Cardiac muscle cell (in vitro differentiated cells and primary cell): ENCODE measurements around the gene COX5A. TPM values are rescaled to one million over a fixed set of nuclear protein-coding genes. Genes with fewer than 3 reads are reported as not detected.

ENCODE experiments used
- DNase-seq, 2 donors: peaks; one replicate each; pipeline versions ENCODE4 v3.0.0 to v3.0.0-alpha.2; 2010 to 2017; ENCODE audit warnings: low read depth in 1 of 2, low spot score in 1 of 2
- H3K27ac ChIP-seq: fragments of 200-600 bp; sonication (generic); 2 replicates; pipeline ENCODE4 v1.5.1; 2016
- H3K27me3 ChIP-seq: fragments of 200-600 bp; sonication (generic); 2 replicates; pipeline ENCODE4 v1.6.0; 2016; ENCODE audit warnings: control low read depth
- H3K36me3 ChIP-seq: fragments of 200-600 bp; sonication (generic); 2 replicates; pipeline ENCODE4 v1.5.1; 2016; ENCODE audit warnings: control low read depth
- H3K4me1 ChIP-seq: fragments of 200-600 bp; sonication (generic); 2 replicates; pipeline ENCODE4 v1.8.1; 2017; ENCODE audit warnings: low read depth, mild to moderate bottlenecking, mixed run types
- H3K4me3 ChIP-seq: fragments of 200-600 bp; sonication (generic); 2 replicates; pipeline ENCODE4 v1.5.1; 2016; ENCODE audit warnings: mild to moderate bottlenecking
- H3K9me3 ChIP-seq: fragments of 200-600 bp; sonication (generic); 2 replicates; pipeline ENCODE4 v1.5.1; 2017; ENCODE audit warnings: low read depth, mild to moderate bottlenecking, control low read depth
- polyA plus RNA-seq: library from polyadenylated mRNA; unstranded; fragments of >200 nt; fragmentation: Nextera tagmentation; extraction: Ambion mirVana; gene quantifications from 2 replicates; pipeline ENCODE4 v1.2.1, GENCODE V29; 2016
- total RNA-seq: library from RNA; depleted of rRNA; stranded (reverse); fragments of >200 nt; gene quantifications from 2 replicates; pipeline ENCODE4 v1.2.3, GENCODE V29; 2016
- TF ChIP-seq, protein P1 (sequence below): IDR thresholded peaks from 2 replicates; pipeline ENCODE4 v1.5.1; 2012; ENCODE audit warnings: low read depth, mild to moderate bottlenecking, low read length

The COX5A gene
- total and polyA plus RNA-seq, 2 experiments from 2014 or later: 285 to 1,489 TPM

DNA sequence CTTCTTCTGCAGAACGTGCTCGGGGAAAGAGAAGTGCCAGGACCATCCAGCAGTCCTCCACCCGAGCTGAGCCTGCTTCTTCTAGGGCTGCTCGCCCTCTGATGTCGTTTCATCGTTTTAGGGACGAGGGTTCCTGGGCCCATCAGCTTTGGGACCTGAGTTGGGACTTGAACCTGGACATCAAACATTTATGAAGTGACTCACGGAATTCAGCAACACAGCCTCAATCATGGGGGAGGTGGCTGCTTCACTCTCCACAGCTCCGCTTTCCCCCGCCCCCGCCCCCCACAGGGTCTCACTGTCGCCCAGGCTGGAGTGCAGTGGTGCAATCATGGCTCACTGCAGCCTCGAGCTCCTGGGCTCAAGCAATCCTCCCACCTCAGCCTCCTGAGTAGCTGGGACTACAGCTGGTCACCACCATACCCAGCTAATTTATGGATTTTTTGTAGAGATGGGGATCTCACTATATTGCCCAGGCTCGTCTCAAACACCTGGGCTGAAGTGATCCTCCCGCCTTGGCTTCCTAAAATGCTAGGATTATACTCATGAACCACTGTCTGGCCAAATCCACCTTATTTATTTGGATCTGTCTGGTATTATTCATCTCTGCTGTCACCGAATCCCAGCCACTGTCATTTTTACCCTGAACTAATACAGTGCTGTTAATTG is 64.0 kb downstream of the COX5A start:
- no peaks in the 10 kb centered on the region for H3K27me3 ChIP-seq
- TF ChIP-seq, protein P1, sequence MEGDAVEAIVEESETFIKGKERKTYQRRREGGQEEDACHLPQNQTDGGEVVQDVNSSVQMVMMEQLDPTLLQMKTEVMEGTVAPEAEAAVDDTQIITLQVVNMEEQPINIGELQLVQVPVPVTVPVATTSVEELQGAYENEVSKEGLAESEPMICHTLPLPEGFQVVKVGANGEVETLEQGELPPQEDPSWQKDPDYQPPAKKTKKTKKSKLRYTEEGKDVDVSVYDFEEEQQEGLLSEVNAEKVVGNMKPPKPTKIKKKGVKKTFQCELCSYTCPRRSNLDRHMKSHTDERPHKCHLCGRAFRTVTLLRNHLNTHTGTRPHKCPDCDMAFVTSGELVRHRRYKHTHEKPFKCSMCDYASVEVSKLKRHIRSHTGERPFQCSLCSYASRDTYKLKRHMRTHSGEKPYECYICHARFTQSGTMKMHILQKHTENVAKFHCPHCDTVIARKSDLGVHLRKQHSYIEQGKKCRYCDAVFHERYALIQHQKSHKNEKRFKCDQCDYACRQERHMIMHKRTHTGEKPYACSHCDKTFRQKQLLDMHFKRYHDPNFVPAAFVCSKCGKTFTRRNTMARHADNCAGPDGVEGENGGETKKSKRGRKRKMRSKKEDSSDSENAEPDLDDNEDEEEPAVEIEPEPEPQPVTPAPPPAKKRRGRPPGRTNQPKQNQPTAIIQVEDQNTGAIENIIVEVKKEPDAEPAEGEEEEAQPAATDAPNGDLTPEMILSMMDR: no peak
- H3K27ac ChIP-seq: peak overlapping the region; percentile 87
- peak overlapping the region; percentile 43 for H3K4me3 ChIP-seq
- H3K36me3 ChIP-seq: no peaks in the 10 kb centered on the region
- no peaks in the 10 kb centered on the region for H3K9me3 ChIP-seq
- DNase-seq: peak in 1 of 2 donors; percentile 16
- H3K4me1 ChIP-seq: peaks cover 25% of the 10 kb centered on the region

DNA sequence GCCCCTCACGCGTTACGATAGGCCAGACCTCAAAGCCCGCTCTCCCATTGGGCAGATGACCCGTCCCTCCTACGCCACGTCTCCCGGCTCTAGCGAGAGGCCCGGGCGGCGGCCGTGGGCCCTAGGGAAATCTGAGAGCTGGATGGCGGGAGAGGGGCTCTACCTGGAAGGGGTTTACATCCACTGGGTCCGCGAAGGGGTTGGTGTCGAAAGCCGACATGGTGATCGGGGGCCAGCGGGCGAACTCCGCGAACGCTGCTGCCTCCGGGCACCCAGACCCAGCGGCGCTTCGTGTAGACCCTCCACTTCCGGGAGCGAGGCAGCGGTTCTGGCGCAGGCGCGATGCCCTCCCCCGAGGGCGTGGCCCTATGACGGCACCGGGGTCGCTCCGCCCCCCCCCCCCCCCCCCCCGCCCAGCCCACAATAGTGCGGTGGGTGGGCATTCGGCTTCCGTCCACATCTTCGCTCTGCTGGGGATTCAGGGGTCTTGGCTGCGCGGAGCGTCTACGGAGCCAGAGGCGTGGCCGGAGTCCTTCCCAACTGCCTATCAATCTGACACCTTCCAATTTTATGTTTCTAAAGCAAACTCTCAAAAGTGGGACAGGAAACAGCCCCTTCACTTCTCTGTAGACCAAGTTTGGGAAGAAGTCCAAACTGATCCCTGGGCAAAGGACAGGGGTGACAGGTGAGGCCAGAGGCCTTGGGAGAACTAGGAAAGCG is 64.7 kb downstream of the COX5A start, which contains the start of gene SCAMP2:
TSS of gene SCAMP2 (minus strand) at position 330 of the 720 bp plus-strand sequence. CDS start at position 220, 110 bp downstream.
- Histone ChIP-seq H3K27ac (peak within 1 kb of the TSS; percentile 87), H3K4me1 (peaks cover 28% of the 10 kb centered on the region), H3K36me3 (no peaks in the 10 kb centered on the region), H3K4me3 (peak within 1 kb of the TSS; percentile 43), H3K9me3 (no peaks in the 10 kb centered on the region), H3K27me3 (no peaks in the 10 kb centered on the region)
- TF ChIP-seq, protein P1: no peak
- DNase-seq: peak; percentile 96 to 97

GRCh38 chr15:74872702-74873035 is 65.2 kb downstream of the COX5A start:
- H3K36me3 ChIP-seq: no peaks in the 10 kb centered on the region
- peak overlapping the region; percentile 43 for H3K4me3 ChIP-seq
- peak overlapping the region; percentile 87 for H3K27ac ChIP-seq
- H3K9me3 ChIP-seq: no peaks in the 10 kb centered on the region
- H3K4me1 ChIP-seq: peaks cover 28% of the 10 kb centered on the region
- H3K27me3 ChIP-seq: no peaks in the 10 kb centered on the region
- TF ChIP-seq, protein P1: no peak
- DNase-seq: no peak

GRCh38 chr15:74870436-74871215 is 67.2 kb downstream of the COX5A start:
- H3K4me3 ChIP-seq: peak overlapping the region; percentile 1
- TF ChIP-seq, protein P1: no peak

More at GRCh38 chr15:74870436-74871215, 67.2 kb downstream of the COX5A start:
- Histone ChIP-seq H3K4me1 (peaks cover 32% of the 10 kb centered on the region), H3K9me3 (no peaks in the 10 kb centered on the region), H3K27ac (peak overlapping the region; percentile 96), H3K36me3 (no peaks in the 10 kb centered on the region), H3K27me3 (no peaks in the 10 kb centered on the region)
- DNase-seq: no peak

Other genes starting within 250 kb of the COX5A start
- gene EDC3, start 242.0 kb downstream of the COX5A start, total RNA-seq: 16.1 and 17.6 TPM in 2 replicates
- 25.2 and 41.5 TPM in 2 replicates for gene EDC3, start 242.0 kb downstream of the COX5A start, polyA plus RNA-seq
- 0.28 and 0.45 TPM in 2 replicates for gene CYP1A1, start 212.5 kb downstream of the COX5A start, total RNA-seq
- gene CYP1A1, start 212.5 kb downstream of the COX5A start, polyA plus RNA-seq: 0.56 TPM in 1 of 2 replicates, not detected in the other
- gene CYP1A2, start 189.2 kb downstream of the COX5A start, total RNA-seq: not detected in 2 replicates
- gene CYP1A2, start 189.2 kb downstream of the COX5A start, polyA plus RNA-seq: not detected in 2 replicates
- 42.4 and 43.1 TPM in 2 replicates for gene CSK, start 156.0 kb downstream of the COX5A start, total RNA-seq
- gene CSK, start 156.0 kb downstream of the COX5A start, polyA plus RNA-seq: 26.2 and 30.3 TPM in 2 replicates
- not detected in 2 replicates for gene LMAN1L, start 125.2 kb downstream of the COX5A start, total RNA-seq
- gene LMAN1L, start 125.2 kb downstream of the COX5A start, polyA plus RNA-seq: not detected in 2 replicates
- gene CPLX3, start 111.4 kb downstream of the COX5A start, total RNA-seq: not detected in 2 replicates
- not detected in 2 replicates for gene CPLX3, start 111.4 kb downstream of the COX5A start, polyA plus RNA-seq
- 39.5 and 52.4 TPM in 2 replicates for gene ULK3, start 94.9 kb downstream of the COX5A start, total RNA-seq
- 40.0 and 54.6 TPM in 2 replicates for gene ULK3, start 94.9 kb downstream of the COX5A start, polyA plus RNA-seq
- 52.3 and 55.1 TPM in 2 replicates for gene SCAMP2, start 64.7 kb downstream of the COX5A start, total RNA-seq
- 89.0 and 115 TPM in 2 replicates for gene SCAMP2, start 64.7 kb downstream of the COX5A start, polyA plus RNA-seq
- 170 and 285 TPM in 2 replicates for gene MPI, start 48.0 kb downstream of the COX5A start, total RNA-seq
- gene MPI, start 48.0 kb downstream of the COX5A start, polyA plus RNA-seq: 106 and 173 TPM in 2 replicates
- gene FAM219B, start 31.2 kb downstream of the COX5A start, total RNA-seq: 109 and 168 TPM in 2 replicates
- gene FAM219B, start 31.2 kb downstream of the COX5A start, polyA plus RNA-seq: 107 and 157 TPM in 2 replicates
- 21.1 and 23.0 TPM in 2 replicates for gene RPP25, start 18.7 kb upstream of the COX5A start, total RNA-seq
- gene RPP25, start 18.7 kb upstream of the COX5A start, polyA plus RNA-seq: 18.3 and 20.8 TPM in 2 replicates
- gene SCAMP5, start 57.5 kb upstream of the COX5A start, total RNA-seq: 5.8 and 8.1 TPM in 2 replicates
- 1.2 and 3.3 TPM in 2 replicates for gene SCAMP5, start 57.5 kb upstream of the COX5A start, polyA plus RNA-seq
- gene PPCDC, start 85.5 kb upstream of the COX5A start, total RNA-seq: 25.6 and 28.3 TPM in 2 replicates
- 15.9 and 17.6 TPM in 2 replicates for gene PPCDC, start 85.5 kb upstream of the COX5A start, polyA plus RNA-seq